ENCODE results near the gene FHOD1. TPM values are rescaled to one million over a fixed set of nuclear protein-coding genes. Genes with fewer than 3 reads are reported as not detected.

FHOD1 gene
- total RNA-seq, 2 donors from 2014 or later = 28.5 to 31.7 TPM

- Histone ChIP-seq H3K36me3 (peaks cover 10% of the 10 kb centered on the region), H3K27me3 (replicated peaks; ENCODE audit: insufficient read depth) (no peaks in the 10 kb centered on the region), H3K27ac (no peak within 1 kb of the TSS), H3K9me3 (no peaks in the 10 kb centered on the region), H3K4me1 (ENCODE audit: control insufficient read depth in 1 of 2, low read depth in 2 of 2) (peaks cover 21 to 37% of the 10 kb centered on the region in 2 donors), H3K4me3 (no peak within 1 kb of the TSS)
- TF ChIP-seq CTCF (IDR thresholded peaks at IDR 0.05) = no peak
- ATAC-seq (ENCODE audit: insufficient number of reproducible peaks, low FRiP score, low read depth) = no peak
- DNase-seq (ENCODE audit: low spot score) = no peak
Measured at GRCh38 chr16:67190041-67190440, 57.2 kb downstream of the FHOD1 start, which contains the start of gene EXOC3L1. TSS of gene EXOC3L1 (minus strand) at chr16:67190136. CDS start at chr16:67189676, 460 bp downstream.

GRCh38 chr16:67188798-67189197 lies 58.5 kb downstream of the FHOD1 start:
- peaks cover 25 to 42% of the 10 kb centered on the region in 2 donors for H3K4me1 ChIP-seq (ENCODE audit: control insufficient read depth in 1 of 2, low read depth in 2 of 2)
- ATAC-seq (ENCODE audit: insufficient number of reproducible peaks, low FRiP score, low read depth) = no peak
- H3K27ac ChIP-seq = no peak overlapping the region
- DNase-seq (ENCODE audit: low spot score) = no peak
- no peak for TF ChIP-seq CTCF (IDR thresholded peaks at IDR 0.05)
- H3K27me3 ChIP-seq (replicated peaks; ENCODE audit: insufficient read depth) = no peaks in the 10 kb centered on the region
- H3K4me3 ChIP-seq = no peak overlapping the region
- no peaks in the 10 kb centered on the region for H3K36me3 ChIP-seq
- H3K9me3 ChIP-seq = no peaks in the 10 kb centered on the region

GRCh38 chr16:67188323-67188722 lies 59.0 kb downstream of the FHOD1 start:
- Histone ChIP-seq H3K27ac (no peak overlapping the region), H3K27me3 (replicated peaks; ENCODE audit: insufficient read depth) (no peaks in the 10 kb centered on the region), H3K36me3 (no peaks in the 10 kb centered on the region), H3K9me3 (no peaks in the 10 kb centered on the region), H3K4me3 (no peak overlapping the region), H3K4me1 (ENCODE audit: control insufficient read depth in 1 of 2, low read depth in 2 of 2) (peaks cover 21 to 37% of the 10 kb centered on the region in 2 donors)
- DNase-seq (ENCODE audit: low spot score) (no peak), ATAC-seq (ENCODE audit: insufficient number of reproducible peaks, low FRiP score, low read depth) (no peak)
- TF ChIP-seq CTCF (IDR thresholded peaks at IDR 0.05) = no peak

- no peak overlapping the region for H3K4me3 ChIP-seq
- ATAC-seq (ENCODE audit: insufficient number of reproducible peaks, low FRiP score, low read depth) = no peak
- no peak for DNase-seq (ENCODE audit: low spot score)
Measured at GRCh38 chr16:67187175-67187890, 59.9 kb downstream of the FHOD1 start.

GRCh38 chr16:67186550-67186950 lies 60.7 kb downstream of the FHOD1 start:
- TF ChIP-seq CTCF (IDR thresholded peaks at IDR 0.05) = no peak
- H3K9me3 ChIP-seq = no peaks in the 10 kb centered on the region
- no peak overlapping the region for H3K27ac ChIP-seq
- DNase-seq (ENCODE audit: low spot score) (no peak), ATAC-seq (ENCODE audit: insufficient number of reproducible peaks, low FRiP score, low read depth) (no peak)
- peaks cover 13 to 27% of the 10 kb centered on the region in 2 donors for H3K4me1 ChIP-seq (ENCODE audit: control insufficient read depth in 1 of 2, low read depth in 2 of 2)
- H3K27me3 ChIP-seq (replicated peaks; ENCODE audit: insufficient read depth) = no peaks in the 10 kb centered on the region
- no peak overlapping the region for H3K4me3 ChIP-seq
- no peaks in the 10 kb centered on the region for H3K36me3 ChIP-seq

More at GRCh38 chr16:67187175-67187890, 59.9 kb downstream of the FHOD1 start:
- H3K27me3 ChIP-seq (replicated peaks; ENCODE audit: insufficient read depth) = no peaks in the 10 kb centered on the region
- no peaks in the 10 kb centered on the region for H3K36me3 ChIP-seq
- H3K9me3 ChIP-seq = no peaks in the 10 kb centered on the region
- peaks cover 15 to 27% of the 10 kb centered on the region in 2 donors for H3K4me1 ChIP-seq (ENCODE audit: control insufficient read depth in 1 of 2, low read depth in 2 of 2)
- no peak overlapping the region for H3K27ac ChIP-seq
- no peak for TF ChIP-seq CTCF (IDR thresholded peaks at IDR 0.05)
